H9 (cell line): ENCODE measurements around the gene TNFRSF11A. TPM values are rescaled to one million over a fixed set of nuclear protein-coding genes. Genes with fewer than 3 reads are reported as not detected.

Source experiments
- DNase-seq: peaks from one replicate; pipeline ENCODE4 v3.0.0-alpha.2; 2017
- H2AFZ ChIP-seq: one replicate; pipeline ENCODE4 v1.6.1; 2013; ENCODE audit warnings: mild to moderate bottlenecking, low read length, control low read depth, moderate library complexity
- H2AK5ac ChIP-seq: 2 replicates; pipeline ENCODE4 v1.6.1; 2013; ENCODE audit warnings: low read length, control low read depth, mixed read lengths; ENCODE audit not compliant: insufficient read length
- H2BK120ac ChIP-seq: one replicate; pipeline ENCODE4 v1.6.1; 2013; ENCODE audit warnings: low read depth, mild to moderate bottlenecking, low read length, control low read depth, inconsistent platforms; ENCODE audit not compliant: poor library complexity, severe bottlenecking
- H2BK12ac ChIP-seq: 2 replicates; pipeline ENCODE4 v1.6.1; 2013; ENCODE audit warnings: low read length, control low read depth, mixed read lengths, low read depth; ENCODE audit not compliant: insufficient read length
- H2BK15ac ChIP-seq: 2 replicates; pipeline ENCODE4 v1.6.1; 2013; ENCODE audit warnings: low read depth, low read length, control low read depth
- H2BK20ac ChIP-seq: one replicate; pipeline ENCODE4 v1.6.1; 2013; ENCODE audit warnings: low read depth, mild to moderate bottlenecking, low read length, control low read depth, inconsistent platforms; ENCODE audit not compliant: poor library complexity, severe bottlenecking
- H2BK5ac ChIP-seq: 2 replicates; pipeline ENCODE4 v1.6.1; 2013; ENCODE audit warnings: low read length, control low read depth, mixed read lengths; ENCODE audit not compliant: insufficient read length
- H3K14ac ChIP-seq: 2 replicates; pipeline ENCODE4 v1.6.1; 2013; ENCODE audit warnings: low read length, control low read depth; ENCODE audit not compliant: insufficient read depth
- H3K18ac ChIP-seq: 2 replicates; pipeline ENCODE4 v1.6.1; 2013; ENCODE audit warnings: low read depth, mild to moderate bottlenecking, mixed read lengths, low read length, control low read depth; ENCODE audit not compliant: insufficient read length
- H3K23ac ChIP-seq: 2 replicates; pipeline ENCODE4 v1.6.1; 2013; ENCODE audit warnings: low read length, control low read depth, mixed read lengths, low read depth; ENCODE audit not compliant: insufficient read length
- H3K23me2 ChIP-seq: 2 replicates; pipeline ENCODE4 v1.6.1; 2013; ENCODE audit warnings: low read depth, mild to moderate bottlenecking, mixed read lengths, low read length, control low read depth; ENCODE audit not compliant: insufficient read length, poor library complexity, severe bottlenecking
- H3K27ac ChIP-seq: 2 replicates; pipeline ENCODE4 v1.5.1; 2013; ENCODE audit warnings: low read length, control low read depth, mixed read lengths, low read depth; ENCODE audit not compliant: insufficient read length
- H3K27me3 ChIP-seq: 2 replicates; pipeline ENCODE4 v1.6.1; 2013; ENCODE audit warnings: low read length, control low read depth, inconsistent platforms; ENCODE audit not compliant: insufficient read depth
- H3K4ac ChIP-seq: 2 replicates; pipeline ENCODE4 v1.6.1; 2013; ENCODE audit warnings: low read depth, mild to moderate bottlenecking, control low read depth, inconsistent platforms, low read length, moderate library complexity
- H3K4me1 ChIP-seq: 2 replicates; pipeline ENCODE4 v1.6.1; 2013; ENCODE audit warnings: low read length, control low read depth, inconsistent platforms; ENCODE audit not compliant: insufficient read depth
- H3K4me2 ChIP-seq: 2 replicates; pipeline ENCODE4 v1.6.1; 2013; ENCODE audit warnings: low read length, control low read depth, mixed read lengths; ENCODE audit not compliant: insufficient read length, insufficient read depth
- H3K56ac ChIP-seq: 2 replicates; pipeline ENCODE4 v1.6.1; 2013; ENCODE audit warnings: low read depth, mild to moderate bottlenecking, mixed read lengths, low read length, control low read depth; ENCODE audit not compliant: insufficient read length
- H3K79me1 ChIP-seq: 2 replicates; pipeline ENCODE4 v1.6.1; 2013; ENCODE audit warnings: low read depth, mild to moderate bottlenecking, moderate library complexity, low read length, control low read depth, inconsistent platforms; ENCODE audit not compliant: insufficient read depth, poor library complexity, severe bottlenecking
- H3K79me2 ChIP-seq: 2 replicates; pipeline ENCODE4 v1.6.1; 2013; ENCODE audit warnings: low read length, control low read depth, inconsistent platforms; ENCODE audit not compliant: insufficient read depth
- H3K9ac ChIP-seq: 2 replicates; pipeline ENCODE4 v1.6.1; 2013; ENCODE audit warnings: low read length, control low read depth, mixed read lengths; ENCODE audit not compliant: insufficient read length; ENCODE audit errors: extremely low read depth
- H3K9me3 ChIP-seq: one replicate; pipeline ENCODE4 v1.6.1; 2013; ENCODE audit warnings: low read depth, low read length, inconsistent platforms; ENCODE audit not compliant: control insufficient read depth
- H3T11ph ChIP-seq: one replicate; pipeline ENCODE4 v1.6.1; 2013; ENCODE audit warnings: mild to moderate bottlenecking, low read length, control low read depth, inconsistent platforms
- H4K20me1 ChIP-seq: one replicate; pipeline ENCODE4 v1.6.1; 2013; ENCODE audit not compliant: control insufficient read depth, insufficient read length, insufficient read depth
- H4K5ac ChIP-seq: 2 replicates; pipeline ENCODE4 v1.6.1; 2013; ENCODE audit warnings: low read depth, mild to moderate bottlenecking, mixed read lengths, low read length, control low read depth; ENCODE audit not compliant: insufficient read length
- H4K8ac ChIP-seq: replicated peaks from 2 replicates; pipeline ENCODE4 v1.6.1; 2013; ENCODE audit warnings: low read length, control low read depth, mixed read lengths, low read depth; ENCODE audit not compliant: insufficient read length
- H4K91ac ChIP-seq: 2 replicates; pipeline ENCODE4 v1.6.1; 2013; ENCODE audit warnings: low read depth, mild to moderate bottlenecking, moderate library complexity, mixed read lengths, low read length, control low read depth; ENCODE audit not compliant: insufficient read length
- H3K27ac Mint-ChIP-seq, 3 experiments: 2 replicates in 2 of 3; 3 replicates in 1 of 3; pipeline ENCODE4 v1.8.0; 2020 to 2021; ENCODE audit warnings: mixed read lengths in 3 of 3, mild to moderate bottlenecking in 1 of 3, moderate library complexity in 1 of 3
- H3K27me3 Mint-ChIP-seq: 2 replicates; pipeline ENCODE4 v1.8.0; 2021; ENCODE audit warnings: low read depth, mild to moderate bottlenecking, moderate library complexity, mixed read lengths
- H3K36me3 Mint-ChIP-seq, 3 experiments: 2 replicates in 2 of 3; 3 replicates in 1 of 3; pipeline ENCODE4 v1.8.0; 2020 to 2021; ENCODE audit warnings: low read depth in 3 of 3, mixed read lengths in 3 of 3; ENCODE audit not compliant: insufficient read depth in 1 of 3
- H3K4me1 Mint-ChIP-seq, 2 experiments: 2 replicates each; pipeline ENCODE4 v1.8.0; 2020; ENCODE audit warnings: mixed read lengths in 2 of 2
- H3K4me3 Mint-ChIP-seq, 2 experiments: 2 replicates in 1 of 2; 3 replicates in 1 of 2; pipeline ENCODE4 v1.8.0; 2020 to 2021; ENCODE audit warnings: mild to moderate bottlenecking in 2 of 2, mixed read lengths in 2 of 2, moderate library complexity in 1 of 2
- H3K9me3 Mint-ChIP-seq, 2 experiments: 2 replicates in 1 of 2; 3 replicates in 1 of 2; pipeline ENCODE4 v1.8.0; 2020; ENCODE audit warnings: mild to moderate bottlenecking in 2 of 2, mixed read lengths in 2 of 2, moderate library complexity in 1 of 2
- CTCF ChIP-seq: fragments of 200-600 bp; sonication (generic); conservative IDR thresholded peaks from 3 replicates; pipeline ENCODE4 v1.8.0; 2021; ENCODE audit warnings: antibody characterized with exemption, mild to moderate bottlenecking
- WGBS: extraction: QIAGEN DNeasy Blood & Tissue Kit; methylation state at CpG from one replicate; pipeline ENCODE4 v1.1.7; 2013; ENCODE audit warnings: missing lambda C conversion rate, low lambda C conversion rate, mixed read lengths; ENCODE audit not compliant: insufficient read length; ENCODE audit errors: extremely low coverage; 5-methylcytosine and 5-hydroxymethylcytosine counted together
- total RNA-seq: library from RNA; stranded (reverse); gene quantifications from 2 replicates; pipeline ENCODE4 v1.2.1, GENCODE V29; 2021

TNFRSF11A gene
- total RNA-seq, 1 experiment from 2014 or later, result 7.8 TPM

GRCh38 chr18:62325806-62326645 is 916 bp downstream of the TNFRSF11A start:
- H3K18ac ChIP-seq, result no peak overlapping the region
- no CpG with 5 or more reads among the region's 45 CpGs for WGBS
- H3K9me3 ChIP-seq, result no peaks in the 10 kb centered on the region
- no peak overlapping the region for H2AFZ ChIP-seq
- H2AK5ac ChIP-seq, result no peak overlapping the region
- DNase-seq, result no peak
- H3K9me3 Mint-ChIP-seq, result peaks cover 0 to 3% of the 10 kb centered on the region in 2 experiments; a peak in 1 of 5 replicates
- H3K79me1 ChIP-seq, result no peaks in the 10 kb centered on the region
- H3K23ac ChIP-seq, result no peak overlapping the region
- H2BK120ac ChIP-seq, result no peak overlapping the region
- H3K23me2 ChIP-seq, result peaks cover 20% of the 10 kb centered on the region
- H2BK12ac ChIP-seq, result no peak overlapping the region
- H3K27ac ChIP-seq, result no peak overlapping the region
- H3K27ac Mint-ChIP-seq, result peak overlapping the region in 1 of 3 experiments; percentile 11; a peak in 1 of 7 replicates
- H4K20me1 ChIP-seq, result no peaks in the 10 kb centered on the region
- peak overlapping the region; percentile 69 to 90 for H3K4me3 Mint-ChIP-seq
- no peak for TF ChIP-seq CTCF
- no peak overlapping the region for H3K4ac ChIP-seq
- no peaks in the 10 kb centered on the region; a peak in 1 of 7 replicates for H3K36me3 Mint-ChIP-seq
- H3T11ph ChIP-seq, result no peak overlapping the region
- peak overlapping the region; percentile 96 for H3K4me2 ChIP-seq
- peak overlapping the region; percentile 67 for H3K9ac ChIP-seq
- no peak overlapping the region for H4K5ac ChIP-seq
- no peak overlapping the region for H3K56ac ChIP-seq
- no peak overlapping the region for H2BK15ac ChIP-seq
- no peak overlapping the region for H4K91ac ChIP-seq
- no peaks in the 10 kb centered on the region for H3K79me2 ChIP-seq
- peaks cover 65 to 78% of the 10 kb centered on the region in 2 experiments for H3K4me1 Mint-ChIP-seq
- H3K14ac ChIP-seq, result peak overlapping the region; percentile 31
- peaks cover 10% of the 10 kb centered on the region; the same call in 1 of the 2 replicates for H3K27me3 ChIP-seq
- H3K27me3 Mint-ChIP-seq, result peaks cover 77% of the 10 kb centered on the region
- H3K4me1 ChIP-seq, result peaks cover 12% of the 10 kb centered on the region; the same call in 1 of the 2 replicates
- no peak overlapping the region for H2BK5ac ChIP-seq
- H2BK20ac ChIP-seq, result no peak overlapping the region
- H4K8ac ChIP-seq, result no peak overlapping the region
